Measurements from ENCODE around the gene OR6B2. TPM values are rescaled to one million over a fixed set of nuclear protein-coding genes. Genes with fewer than 3 reads are reported as not detected.
A peak's percentile ranks its signal among the peaks of the same experiment; 100 is the strongest.

Gene OR6B2
- total RNA-seq, 1 donor from 2014 or later: not detected

GRCh38 chr2:240021488-240022104, 8.6 kb downstream of the OR6B2 start:
- FAIRE-seq (peak; percentile 40), DNase-seq (ENCODE audit: low read depth) (peak; percentile 60)
- H3K36me3 ChIP-seq (ENCODE audit: control insufficient read depth, insufficient read depth, low read length): peaks cover 19% of the 10 kb centered on the region

GRCh38 chr2:240018071-240018750, 12.0 kb downstream of the OR6B2 start:
- no peak for TF ChIP-seq CTCF (IDR thresholded peaks at IDR 0.05; ENCODE audit: insufficient read depth, low read length, severe bottlenecking)
- H3K4me3 ChIP-seq (ENCODE audit: low read depth, low read length): no peak overlapping the region
- no peak for FAIRE-seq
- H3K36me3 ChIP-seq (ENCODE audit: control insufficient read depth, insufficient read depth, low read length): peaks cover 31% of the 10 kb centered on the region
- no peak for DNase-seq (ENCODE audit: low read depth)
- no peaks in the 10 kb centered on the region for H3K27me3 ChIP-seq (ENCODE audit: control insufficient read depth, insufficient read depth, low read length)

More at GRCh38 chr2:240021488-240022104, 8.6 kb downstream of the OR6B2 start:
- TF ChIP-seq CTCF (IDR thresholded peaks at IDR 0.05; ENCODE audit: insufficient read depth, low read length, severe bottlenecking): peak; percentile 96
- Histone ChIP-seq H3K27me3 (ENCODE audit: control insufficient read depth, insufficient read depth, low read length) (no peaks in the 10 kb centered on the region), H3K4me3 (ENCODE audit: low read depth, low read length) (no peak overlapping the region)

GRCh38 chr2:240014327-240014726, 15.9 kb downstream of the OR6B2 start:
- TF ChIP-seq CTCF (IDR thresholded peaks at IDR 0.05; ENCODE audit: insufficient read depth, low read length, severe bottlenecking): no peak
- DNase-seq (ENCODE audit: low read depth) (no peak), FAIRE-seq (no peak)
- peaks cover 31% of the 10 kb centered on the region for H3K36me3 ChIP-seq (ENCODE audit: control insufficient read depth, insufficient read depth, low read length)
- no peaks in the 10 kb centered on the region for H3K27me3 ChIP-seq (ENCODE audit: control insufficient read depth, insufficient read depth, low read length)
- no peak overlapping the region for H3K4me3 ChIP-seq (ENCODE audit: low read depth, low read length)

- FAIRE-seq (no peak), DNase-seq (ENCODE audit: low read depth) (peak; percentile 33)
- Histone ChIP-seq H3K27me3 (ENCODE audit: control insufficient read depth, insufficient read depth, low read length) (no peaks in the 10 kb centered on the region), H3K4me3 (ENCODE audit: low read depth, low read length) (no peak overlapping the region), H3K36me3 (ENCODE audit: control insufficient read depth, insufficient read depth, low read length) (peaks cover 27% of the 10 kb centered on the region)
- no peak for TF ChIP-seq CTCF (IDR thresholded peaks at IDR 0.05; ENCODE audit: insufficient read depth, low read length, severe bottlenecking)
These were observed 16.9 kb downstream of the OR6B2 start for GRCh38 chr2:240013343-240013742.

- Histone ChIP-seq H3K36me3 (ENCODE audit: control insufficient read depth, insufficient read depth, low read length) (peaks cover 25% of the 10 kb centered on the region), H3K4me3 (ENCODE audit: low read depth, low read length) (no peak overlapping the region), H3K27me3 (ENCODE audit: control insufficient read depth, insufficient read depth, low read length) (no peaks in the 10 kb centered on the region)
- no peak for TF ChIP-seq CTCF (IDR thresholded peaks at IDR 0.05; ENCODE audit: insufficient read depth, low read length, severe bottlenecking)
- DNase-seq (ENCODE audit: low read depth) (no peak), FAIRE-seq (no peak)
These were observed 27.2 kb downstream of the OR6B2 start for GRCh38 chr2:240002983-240003382.

All from bronchial epithelial cell (primary cell).